Activated naive CD4-positive, alpha-beta T cell treated with anti-CD3 and anti-CD28 coated beads, Interleukin-2, amount 50 U/mL, for 72 hours (primary cell): ENCODE data around the gene CCDC177. TPM values are rescaled to one million over a fixed set of nuclear protein-coding genes. Genes with fewer than 3 reads are reported as not detected.
A peak's percentile ranks its signal among the peaks of the same experiment; 100 is the strongest.

Source experiments
- ATAC-seq, 2 donors: fragments of 150-1000 bp; cut with Tn5 transposase; 2 replicates each; pipeline ENCODE4 v1.10.0; 2021; ENCODE audit warnings: mild to moderate bottlenecking in 2 of 2, moderate library complexity in 2 of 2
- DNase-seq, 2 donors: peaks; one replicate each; pipeline ENCODE4 v3.0.0; 2021 to 2022; ENCODE audit warnings: low spot score in 2 of 2
- H3K27ac Mint-ChIP-seq, 2 donors: one replicate each; pipeline ENCODE4 v1.8.0; 2022; ENCODE audit warnings: mild to moderate bottlenecking in 2 of 2, mixed read lengths in 2 of 2
- H3K36me3 Mint-ChIP-seq, 2 donors: one replicate each; pipeline ENCODE4 v1.8.0; 2022; ENCODE audit warnings: mixed read lengths in 2 of 2
- H3K9me3 Mint-ChIP-seq, 2 donors: one replicate each; pipeline ENCODE4 v1.8.0; 2022; ENCODE audit warnings: mixed read lengths in 2 of 2
- total RNA-seq, 2 donors: library from RNA; stranded (reverse); gene quantifications; one replicate each; pipeline ENCODE4 v1.2.3, GENCODE V29; 2022

Gene CCDC177
- total RNA-seq = not detected

- peak; percentile 75 to 81 for ATAC-seq
- H3K36me3 Mint-ChIP-seq = no peaks in the 10 kb centered on the region
- H3K27ac Mint-ChIP-seq = no peak within 1 kb of the TSS
- DNase-seq = peak in 1 of 2 donors; percentile 82
- H3K9me3 Mint-ChIP-seq = no peaks in the 10 kb centered on the region
These were observed at the start of gene CCDC177 for GRCh38 chr14:69574263-69574953. Gene CCDC177 (minus strand): TSS chr14:69574871. CDS start chr14:69573622, 1,249 bp downstream.

- Mint-ChIP-seq H3K27ac (peak overlapping the region; percentile 45 to 88), H3K36me3 (peaks cover 6 to 45% of the 10 kb centered on the region in 2 donors), H3K9me3 (no peaks in the 10 kb centered on the region)
- no peak for DNase-seq
- no peak for ATAC-seq
These were observed 49.5 kb upstream of the CCDC177 start for GRCh38 chr14:69624136-69624535.

GRCh38 chr14:69620981-69621380, 46.3 kb upstream of the CCDC177 start:
- peaks cover 17 to 64% of the 10 kb centered on the region in 2 donors for H3K36me3 Mint-ChIP-seq
- DNase-seq (no peak), ATAC-seq (no peak)
- no peaks in the 10 kb centered on the region for H3K9me3 Mint-ChIP-seq
- peak overlapping the region; percentile 87 to 88 for H3K27ac Mint-ChIP-seq

GRCh38 chr14:69620211-69620611, 45.5 kb upstream of the CCDC177 start:
- peaks cover 17 to 71% of the 10 kb centered on the region in 2 donors for H3K36me3 Mint-ChIP-seq
- ATAC-seq (no peak), DNase-seq (no peak)
- H3K9me3 Mint-ChIP-seq = no peaks in the 10 kb centered on the region
- H3K27ac Mint-ChIP-seq = peak overlapping the region; percentile 87 to 88

GRCh38 chr14:69619012-69619411, 44.3 kb upstream of the CCDC177 start:
- peak; percentile 15 to 39 for ATAC-seq

GRCh38 chr14:69617796-69618195, 43.1 kb upstream of the CCDC177 start:
- Mint-ChIP-seq H3K36me3 (peaks cover 32 to 78% of the 10 kb centered on the region in 2 donors), H3K9me3 (no peaks in the 10 kb centered on the region), H3K27ac (peak overlapping the region; percentile 67 to 87)
- DNase-seq = no peak
- no peak for ATAC-seq

More at GRCh38 chr14:69619012-69619411, 44.3 kb upstream of the CCDC177 start:
- Mint-ChIP-seq H3K27ac (peak overlapping the region; percentile 87 to 90), H3K36me3 (peaks cover 22 to 74% of the 10 kb centered on the region in 2 donors), H3K9me3 (no peaks in the 10 kb centered on the region)
- DNase-seq = no peak

- no peaks in the 10 kb centered on the region for H3K9me3 Mint-ChIP-seq
- DNase-seq (no peak), ATAC-seq (no peak)
- H3K27ac Mint-ChIP-seq = peak overlapping the region; percentile 87 to 99
- H3K36me3 Mint-ChIP-seq = peaks cover 40 to 80% of the 10 kb centered on the region in 2 donors
These were observed 41.7 kb upstream of the CCDC177 start for GRCh38 chr14:69616408-69616773.

GRCh38 chr14:69615496-69616407, 41.1 kb upstream of the CCDC177 start:
- DNase-seq = peak in 1 of 2 donors; percentile 65
- peak; percentile 39 to 55 for ATAC-seq
- Mint-ChIP-seq H3K9me3 (no peaks in the 10 kb centered on the region), H3K36me3 (peaks cover 42 to 74% of the 10 kb centered on the region in 2 donors), H3K27ac (peak overlapping the region; percentile 87 to 99)

- ATAC-seq (no peak), DNase-seq (no peak)
- Mint-ChIP-seq H3K27ac (peak overlapping the region; percentile 87 to 99), H3K36me3 (peaks cover 46 to 70% of the 10 kb centered on the region in 2 donors), H3K9me3 (no peaks in the 10 kb centered on the region)
These were observed 40.4 kb upstream of the CCDC177 start for GRCh38 chr14:69615121-69615495.

- H3K36me3 Mint-ChIP-seq = peaks cover 42 to 65% of the 10 kb centered on the region in 2 donors
- peak overlapping the region; percentile 7 to 87 for H3K27ac Mint-ChIP-seq
- ATAC-seq = no peak
- DNase-seq = no peak
- no peaks in the 10 kb centered on the region for H3K9me3 Mint-ChIP-seq
These were observed 39.9 kb upstream of the CCDC177 start for GRCh38 chr14:69614592-69614991.

- H3K9me3 Mint-ChIP-seq = no peaks in the 10 kb centered on the region
- H3K36me3 Mint-ChIP-seq = peaks cover 42 to 54% of the 10 kb centered on the region in 2 donors
- DNase-seq = no peak
- peak overlapping the region; percentile 62 to 87 for H3K27ac Mint-ChIP-seq
- no peak for ATAC-seq
These were observed 38.8 kb upstream of the CCDC177 start for GRCh38 chr14:69613312-69614073.

- ATAC-seq = no peak
- no peak for DNase-seq
- Mint-ChIP-seq H3K9me3 (no peaks in the 10 kb centered on the region), H3K27ac (peak overlapping the region; percentile 87 to 90), H3K36me3 (peaks cover 41 to 51% of the 10 kb centered on the region in 2 donors)
These were observed 38.1 kb upstream of the CCDC177 start for GRCh38 chr14:69612783-69613130.

- Mint-ChIP-seq H3K36me3 (peaks cover 35 to 45% of the 10 kb centered on the region in 2 donors), H3K9me3 (no peaks in the 10 kb centered on the region), H3K27ac (peak overlapping the region; percentile 87 to 90)
- ATAC-seq = peak; percentile 39 to 44
- peak in 1 of 2 donors; percentile 64 for DNase-seq
These were observed 37.5 kb upstream of the CCDC177 start for GRCh38 chr14:69612014-69612782.

GRCh38 chr14:69611172-69612013, 36.7 kb upstream of the CCDC177 start, which contains the start of gene SUSD6:
Gene SUSD6 (plus strand): TSS chr14:69611596. CDS start chr14:69658593, 46,997 bp downstream.
- Mint-ChIP-seq H3K27ac (peak within 1 kb of the TSS; percentile 87 to 90), H3K36me3 (peaks cover 31 to 37% of the 10 kb centered on the region in 2 donors), H3K9me3 (no peaks in the 10 kb centered on the region)
- peak; percentile 72 to 83 for ATAC-seq
- DNase-seq = peak; percentile 82 to 85

GRCh38 chr14:69610874-69611171, 36.2 kb upstream of the CCDC177 start:
- H3K27ac Mint-ChIP-seq = peak overlapping the region; percentile 79 to 86
- peaks cover 31 to 32% of the 10 kb centered on the region in 2 donors for H3K36me3 Mint-ChIP-seq
- no peaks in the 10 kb centered on the region for H3K9me3 Mint-ChIP-seq
- DNase-seq = no peak
- no peak for ATAC-seq
